Mucosa of descending colon (tissue), 3 donors: ENCODE measurements around the gene CDKAL1. TPM values are rescaled to one million over a fixed set of nuclear protein-coding genes. Genes with fewer than 3 reads are reported as not detected.

Source experiments
- ATAC-seq: fragments of 200-7000 bp; cut with Tn5 transposase; one replicate; pipeline ENCODE4 v1.9.1; 2020; ENCODE audit warnings: mild to moderate bottlenecking, moderate library complexity
- DNase-seq, 3 donors: peaks; one replicate each; pipeline ENCODE4 v3.0.0-alpha.2; 2020
- H3K36me3 ChIP-seq: fragments of 200-600 bp; one replicate; pipeline ENCODE4 v1.8.0; 2021; ENCODE audit warnings: low read depth, mild to moderate bottlenecking
- H3K4me1 ChIP-seq: fragments of 200-600 bp; one replicate; pipeline ENCODE4 v1.8.0; 2021; ENCODE audit warnings: low read depth, mild to moderate bottlenecking
- H3K4me3 ChIP-seq: fragments of 200-600 bp; one replicate; pipeline ENCODE4 v1.8.0; 2021; ENCODE audit warnings: mild to moderate bottlenecking
- H3K9me3 ChIP-seq: fragments of 200-600 bp; one replicate; pipeline ENCODE4 v1.8.0; 2021; ENCODE audit warnings: mild to moderate bottlenecking
- CTCF ChIP-seq: fragments of 200-600 bp; IDR thresholded peaks from one replicate; pipeline ENCODE4 v1.8.0; 2022; ENCODE audit warnings: antibody characterized with exemption, mild to moderate bottlenecking
- intact Hi-C, 2 donors: fragments of 100-400 bp; cut with DNase I in 1 of 2; cut with micrococcal nuclease in 1 of 2; formaldehyde crosslinking; loops; one replicate each; pipeline versions ENCODE4 v1.11.0 to v1.11.1; 2022; cut with DNase I, micrococcal nuclease
- total RNA-seq, 3 donors: library from RNA; stranded (reverse); fragmentation: NEBNext Ultra II Directional in 2 of 3; extraction: Animal tissue kit (Norgen Biotek cat#: 25700) in 2 of 3; gene quantifications; one replicate each; pipeline versions ENCODE4 v1.2.1 to v1.2.4, GENCODE V29; 2021 to 2023
- donor health status: DM: no; HTN: no; CAD: no; lungs with moderate emphysema.
- donor health status: DM: no; HTN: no; CAD: no.
- donor health status: DM: no; HTN: yes; CAD: no.

CDKAL1 gene
- total RNA-seq, 3 donors from 2014 or later, result 13.4 to 15.5 (median 15.3) TPM

GRCh38 chr6:21098134-21098533 lies 563.9 kb downstream of the CDKAL1 start:
- no peak overlapping the region for H3K4me3 ChIP-seq
- TF ChIP-seq CTCF, result no peak
- DNase-seq (no peak), ATAC-seq (no peak)
- no peaks in the 10 kb centered on the region for H3K4me1 ChIP-seq
- H3K36me3 ChIP-seq, result no peaks in the 10 kb centered on the region
- intact Hi-C loops, result no loop called here
- H3K9me3 ChIP-seq, result no peaks in the 10 kb centered on the region

GRCh38 chr6:21098744-21099143 lies 564.5 kb downstream of the CDKAL1 start:
- no peak for ATAC-seq
- H3K36me3 ChIP-seq, result no peaks in the 10 kb centered on the region
- intact Hi-C loops, result no loop called here
- H3K4me3 ChIP-seq, result no peak overlapping the region
- no peaks in the 10 kb centered on the region for H3K4me1 ChIP-seq
- no peaks in the 10 kb centered on the region for H3K9me3 ChIP-seq
- TF ChIP-seq CTCF, result no peak
- no peak for DNase-seq

- H3K4me3 ChIP-seq, result no peak overlapping the region
- intact Hi-C loops, result no loop called here
- TF ChIP-seq CTCF, result no peak
- H3K36me3 ChIP-seq, result no peaks in the 10 kb centered on the region
- H3K4me1 ChIP-seq, result no peaks in the 10 kb centered on the region
- ATAC-seq (no peak), DNase-seq (no peak)
- no peaks in the 10 kb centered on the region for H3K9me3 ChIP-seq
Observed at GRCh38 chr6:21099338-21100314, 565.4 kb downstream of the CDKAL1 start.

- no peak for TF ChIP-seq CTCF
- ATAC-seq, result no peak
- H3K36me3 ChIP-seq, result no peaks in the 10 kb centered on the region
- DNase-seq, result no peak
- no peaks in the 10 kb centered on the region for H3K9me3 ChIP-seq
- no peaks in the 10 kb centered on the region for H3K4me1 ChIP-seq
- intact Hi-C loops, result no loop called here
- H3K4me3 ChIP-seq, result no peak overlapping the region
Observed at GRCh38 chr6:21100991-21101390, 566.7 kb downstream of the CDKAL1 start.

- Histone ChIP-seq H3K4me1 (no peaks in the 10 kb centered on the region), H3K9me3 (no peaks in the 10 kb centered on the region), H3K4me3 (no peak overlapping the region), H3K36me3 (no peaks in the 10 kb centered on the region)
- intact Hi-C loops, result no loop called here
- TF ChIP-seq CTCF, result no peak
- DNase-seq (no peak), ATAC-seq (no peak)
Observed at GRCh38 chr6:21101694-21102093, 567.4 kb downstream of the CDKAL1 start.
